Measurements from ENCODE around the gene TBC1D13. TPM values are rescaled to one million over a fixed set of nuclear protein-coding genes. Genes with fewer than 3 reads are reported as not detected.

Gene TBC1D13
- total and polyA plus RNA-seq, 2 of the 13 experiments (the other 11 are each of a cell fraction or from before 2014, with no cell fraction given), result 17.9 to 19.7 TPM

DNA sequence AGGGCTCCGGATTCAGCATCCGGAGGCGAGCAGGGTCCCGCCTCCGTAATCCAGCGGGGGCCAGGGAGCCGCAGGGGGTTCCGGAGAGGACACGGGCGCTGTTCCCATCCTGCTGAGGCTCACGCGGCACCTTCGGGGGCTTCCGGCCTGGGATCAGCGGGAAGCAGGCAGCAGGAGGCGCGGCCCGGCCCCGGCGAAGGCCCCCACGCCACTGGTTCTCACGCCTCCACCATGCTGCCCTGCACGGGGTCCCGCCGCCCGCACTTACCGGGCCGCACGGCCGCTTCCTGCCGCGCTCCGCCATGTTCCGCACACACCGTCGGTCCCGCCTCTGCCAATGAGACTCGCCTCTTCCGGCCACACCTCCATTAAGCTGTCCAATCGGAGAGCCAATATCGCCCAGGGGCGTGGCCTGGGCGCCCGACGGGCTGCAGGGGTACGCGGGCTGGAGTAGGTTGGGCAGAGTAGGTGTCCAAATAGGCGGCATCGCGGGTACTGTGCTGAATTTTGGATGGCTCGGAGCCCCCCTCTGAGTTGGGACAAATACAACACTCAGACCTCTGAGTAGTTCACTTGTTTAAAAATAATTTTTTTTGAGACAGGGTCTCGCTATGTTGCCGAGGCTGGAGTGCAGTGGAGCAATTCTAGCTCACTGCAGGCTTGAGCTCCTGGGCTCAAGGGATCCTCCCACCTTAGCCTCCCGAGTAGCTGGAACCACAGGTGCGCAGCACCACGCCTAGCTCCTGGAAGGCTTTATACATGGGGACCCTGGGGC is 42.6 kb downstream of the TBC1D13 start, which contains the start of gene SPOUT1 (continued):
- TF ChIP-seq, protein P1, sequence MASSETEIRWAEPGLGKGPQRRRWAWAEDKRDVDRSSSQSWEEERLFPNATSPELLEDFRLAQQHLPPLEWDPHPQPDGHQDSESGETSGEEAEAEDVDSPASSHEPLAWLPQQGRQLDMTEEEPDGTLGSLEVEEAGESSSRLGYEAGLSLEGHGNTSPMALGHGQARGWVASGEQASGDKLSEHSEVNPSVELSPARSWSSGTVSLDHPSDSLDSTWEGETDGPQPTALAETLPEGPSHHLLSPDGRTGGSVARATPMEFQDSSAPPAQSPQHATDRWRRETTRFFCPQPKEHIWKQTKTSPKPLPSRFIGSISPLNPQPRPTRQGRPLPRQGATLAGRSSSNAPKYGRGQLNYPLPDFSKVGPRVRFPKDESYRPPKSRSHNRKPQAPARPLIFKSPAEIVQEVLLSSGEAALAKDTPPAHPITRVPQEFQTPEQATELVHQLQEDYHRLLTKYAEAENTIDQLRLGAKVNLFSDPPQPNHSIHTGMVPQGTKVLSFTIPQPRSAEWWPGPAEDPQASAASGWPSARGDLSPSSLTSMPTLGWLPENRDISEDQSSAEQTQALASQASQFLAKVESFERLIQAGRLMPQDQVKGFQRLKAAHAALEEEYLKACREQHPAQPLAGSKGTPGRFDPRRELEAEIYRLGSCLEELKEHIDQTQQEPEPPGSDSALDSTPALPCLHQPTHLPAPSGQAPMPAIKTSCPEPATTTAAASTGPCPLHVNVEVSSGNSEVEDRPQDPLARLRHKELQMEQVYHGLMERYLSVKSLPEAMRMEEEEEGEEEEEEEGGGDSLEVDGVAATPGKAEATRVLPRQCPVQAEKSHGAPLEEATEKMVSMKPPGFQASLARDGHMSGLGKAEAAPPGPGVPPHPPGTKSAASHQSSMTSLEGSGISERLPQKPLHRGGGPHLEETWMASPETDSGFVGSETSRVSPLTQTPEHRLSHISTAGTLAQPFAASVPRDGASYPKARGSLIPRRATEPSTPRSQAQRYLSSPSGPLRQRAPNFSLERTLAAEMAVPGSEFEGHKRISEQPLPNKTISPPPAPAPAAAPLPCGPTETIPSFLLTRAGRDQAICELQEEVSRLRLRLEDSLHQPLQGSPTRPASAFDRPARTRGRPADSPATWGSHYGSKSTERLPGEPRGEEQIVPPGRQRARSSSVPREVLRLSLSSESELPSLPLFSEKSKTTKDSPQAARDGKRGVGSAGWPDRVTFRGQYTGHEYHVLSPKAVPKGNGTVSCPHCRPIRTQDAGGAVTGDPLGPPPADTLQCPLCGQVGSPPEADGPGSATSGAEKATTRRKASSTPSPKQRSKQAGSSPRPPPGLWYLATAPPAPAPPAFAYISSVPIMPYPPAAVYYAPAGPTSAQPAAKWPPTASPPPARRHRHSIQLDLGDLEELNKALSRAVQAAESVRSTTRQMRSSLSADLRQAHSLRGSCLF (CRISPR knock-in tag; IDR thresholded peaks at IDR 0.05; ENCODE audit: borderline replicate concordance), result no peak
- peak; percentile 92; the same call in 1 of the 2 replicates for TF ChIP-seq CHCHD3 (CRISPR knock-in tag; IDR thresholded peaks at IDR 0.05)
- peak; percentile 78 for TF ChIP-seq KMT2B (CRISPR knock-in tag; IDR thresholded peaks at IDR 0.05)
- TF ChIP-seq, protein P2, sequence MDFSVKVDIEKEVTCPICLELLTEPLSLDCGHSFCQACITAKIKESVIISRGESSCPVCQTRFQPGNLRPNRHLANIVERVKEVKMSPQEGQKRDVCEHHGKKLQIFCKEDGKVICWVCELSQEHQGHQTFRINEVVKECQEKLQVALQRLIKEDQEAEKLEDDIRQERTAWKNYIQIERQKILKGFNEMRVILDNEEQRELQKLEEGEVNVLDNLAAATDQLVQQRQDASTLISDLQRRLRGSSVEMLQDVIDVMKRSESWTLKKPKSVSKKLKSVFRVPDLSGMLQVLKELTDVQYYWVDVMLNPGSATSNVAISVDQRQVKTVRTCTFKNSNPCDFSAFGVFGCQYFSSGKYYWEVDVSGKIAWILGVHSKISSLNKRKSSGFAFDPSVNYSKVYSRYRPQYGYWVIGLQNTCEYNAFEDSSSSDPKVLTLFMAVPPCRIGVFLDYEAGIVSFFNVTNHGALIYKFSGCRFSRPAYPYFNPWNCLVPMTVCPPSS (IDR thresholded peaks at IDR 0.05), result no peak
- TF ChIP-seq MAFK (conservative IDR thresholded peaks at IDR 0.05 in 1 of 2, IDR thresholded peaks at IDR 0.05 in 1 of 2; ENCODE audit: low read length in 2 of 2), result no peak
- TF ChIP-seq ZFY (CRISPR knock-in tag; IDR thresholded peaks at IDR 0.05), result peak; percentile 76
- TF ChIP-seq YEATS4 (CRISPR knock-in tag; IDR thresholded peaks at IDR 0.05; ENCODE audit: borderline replicate concordance), result peak; percentile 89
- TF ChIP-seq TOPORS (CRISPR knock-in tag; IDR thresholded peaks at IDR 0.05), result no peak; the same call in 1 of the 2 replicates
- TF ChIP-seq, protein P3, sequence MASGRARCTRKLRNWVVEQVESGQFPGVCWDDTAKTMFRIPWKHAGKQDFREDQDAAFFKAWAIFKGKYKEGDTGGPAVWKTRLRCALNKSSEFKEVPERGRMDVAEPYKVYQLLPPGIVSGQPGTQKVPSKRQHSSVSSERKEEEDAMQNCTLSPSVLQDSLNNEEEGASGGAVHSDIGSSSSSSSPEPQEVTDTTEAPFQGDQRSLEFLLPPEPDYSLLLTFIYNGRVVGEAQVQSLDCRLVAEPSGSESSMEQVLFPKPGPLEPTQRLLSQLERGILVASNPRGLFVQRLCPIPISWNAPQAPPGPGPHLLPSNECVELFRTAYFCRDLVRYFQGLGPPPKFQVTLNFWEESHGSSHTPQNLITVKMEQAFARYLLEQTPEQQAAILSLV (CRISPR knock-in tag; IDR thresholded peaks at IDR 0.05; ENCODE audit: borderline replicate concordance), result peak; percentile 84; the same call in 1 of the 2 replicates
- TF ChIP-seq, protein P4, sequence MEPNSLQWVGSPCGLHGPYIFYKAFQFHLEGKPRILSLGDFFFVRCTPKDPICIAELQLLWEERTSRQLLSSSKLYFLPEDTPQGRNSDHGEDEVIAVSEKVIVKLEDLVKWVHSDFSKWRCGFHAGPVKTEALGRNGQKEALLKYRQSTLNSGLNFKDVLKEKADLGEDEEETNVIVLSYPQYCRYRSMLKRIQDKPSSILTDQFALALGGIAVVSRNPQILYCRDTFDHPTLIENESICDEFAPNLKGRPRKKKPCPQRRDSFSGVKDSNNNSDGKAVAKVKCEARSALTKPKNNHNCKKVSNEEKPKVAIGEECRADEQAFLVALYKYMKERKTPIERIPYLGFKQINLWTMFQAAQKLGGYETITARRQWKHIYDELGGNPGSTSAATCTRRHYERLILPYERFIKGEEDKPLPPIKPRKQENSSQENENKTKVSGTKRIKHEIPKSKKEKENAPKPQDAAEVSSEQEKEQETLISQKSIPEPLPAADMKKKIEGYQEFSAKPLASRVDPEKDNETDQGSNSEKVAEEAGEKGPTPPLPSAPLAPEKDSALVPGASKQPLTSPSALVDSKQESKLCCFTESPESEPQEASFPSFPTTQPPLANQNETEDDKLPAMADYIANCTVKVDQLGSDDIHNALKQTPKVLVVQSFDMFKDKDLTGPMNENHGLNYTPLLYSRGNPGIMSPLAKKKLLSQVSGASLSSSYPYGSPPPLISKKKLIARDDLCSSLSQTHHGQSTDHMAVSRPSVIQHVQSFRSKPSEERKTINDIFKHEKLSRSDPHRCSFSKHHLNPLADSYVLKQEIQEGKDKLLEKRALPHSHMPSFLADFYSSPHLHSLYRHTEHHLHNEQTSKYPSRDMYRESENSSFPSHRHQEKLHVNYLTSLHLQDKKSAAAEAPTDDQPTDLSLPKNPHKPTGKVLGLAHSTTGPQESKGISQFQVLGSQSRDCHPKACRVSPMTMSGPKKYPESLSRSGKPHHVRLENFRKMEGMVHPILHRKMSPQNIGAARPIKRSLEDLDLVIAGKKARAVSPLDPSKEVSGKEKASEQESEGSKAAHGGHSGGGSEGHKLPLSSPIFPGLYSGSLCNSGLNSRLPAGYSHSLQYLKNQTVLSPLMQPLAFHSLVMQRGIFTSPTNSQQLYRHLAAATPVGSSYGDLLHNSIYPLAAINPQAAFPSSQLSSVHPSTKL (CRISPR knock-in tag; IDR thresholded peaks at IDR 0.05), result peak; percentile 46; the same call in 1 of the 2 replicates
- no peak for TF ChIP-seq CBX2 (IDR thresholded peaks at IDR 0.05; ENCODE audit: low read depth, low read length)
- TF ChIP-seq CBX2 (CRISPR knock-in tag; IDR thresholded peaks at IDR 0.05; ENCODE audit: low read depth), result no peak
- TF ChIP-seq ZNF737 (CRISPR knock-in tag; IDR thresholded peaks at IDR 0.05; ENCODE audit: borderline replicate concordance), result no peak
- TF ChIP-seq NFYB (CRISPR knock-in tag; IDR thresholded peaks at IDR 0.05), result peak; percentile 79
- TF ChIP-seq, protein P5, sequence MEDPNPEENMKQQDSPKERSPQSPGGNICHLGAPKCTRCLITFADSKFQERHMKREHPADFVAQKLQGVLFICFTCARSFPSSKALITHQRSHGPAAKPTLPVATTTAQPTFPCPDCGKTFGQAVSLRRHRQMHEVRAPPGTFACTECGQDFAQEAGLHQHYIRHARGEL (CRISPR knock-in tag; IDR thresholded peaks at IDR 0.05), result no peak
- 0 out of 2 replicates have a peak, but pooled peaks have one; percentile 29 for TF ChIP-seq HMG20B (CRISPR knock-in tag; conservative IDR thresholded peaks at IDR 0.05)
- TF ChIP-seq TAF1 (CRISPR knock-in tag; IDR thresholded peaks at IDR 0.05), result peak; percentile 94
- peak; percentile 76; the same call in 1 of the 2 replicates for TF ChIP-seq NFKB2 (CRISPR knock-in tag; IDR thresholded peaks at IDR 0.05; ENCODE audit: borderline replicate concordance)
